Omental fat pad (tissue), 4 donors: Measurements from ENCODE around the gene IQCK. TPM values are rescaled to one million over a fixed set of nuclear protein-coding genes. Genes with fewer than 3 reads are reported as not detected.

Experiments
- ATAC-seq: fragments of 150-250 bp; one replicate; pipeline ENCODE4 v1.9.1; 2016; ENCODE audit warnings: mild to moderate bottlenecking, moderate library complexity; ENCODE audit not compliant: low FRiP score
- DNase-seq: peaks from one replicate; pipeline ENCODE4 v3.0.0-alpha.2; 2019; ENCODE audit warnings: low spot score
- CTCF ChIP-seq, 3 donors: fragments of 450-650 bp; IDR thresholded peaks; one replicate each; pipeline ENCODE4 v1.5.1; 2016 to 2017; ENCODE audit warnings: antibody characterized with exemption in 3 of 3, mild to moderate bottlenecking in 3 of 3, moderate library complexity in 2 of 3
- total RNA-seq, 4 donors: library from RNA; depleted of rRNA; stranded (reverse); fragments of >200 nt; gene quantifications; one replicate each; pipeline ENCODE4 v1.1.0, GENCODE V29; 2016

IQCK gene
- total RNA-seq, 4 donors from 2014 or later = 14.5 to 28.2 (median 18.9) TPM

- DNase-seq (no peak), ATAC-seq (no peak)
- no peak for TF ChIP-seq CTCF (IDR thresholded peaks at IDR 0.05)
These were observed 48.9 kb downstream of the IQCK start for GRCh38 chr16:19766988-19767387.

GRCh38 chr16:19767497-19767896, 49.4 kb downstream of the IQCK start:
- DNase-seq = no peak
- no peak for TF ChIP-seq CTCF (IDR thresholded peaks at IDR 0.05)
- ATAC-seq = no peak

GRCh38 chr16:19769239-19769638, 51.2 kb downstream of the IQCK start:
- TF ChIP-seq CTCF (IDR thresholded peaks at IDR 0.05) = no peak
- DNase-seq (no peak), ATAC-seq (no peak)

- DNase-seq = no peak
- no peak for ATAC-seq
- no peak for TF ChIP-seq CTCF (IDR thresholded peaks at IDR 0.05)
These were observed 53.0 kb downstream of the IQCK start for GRCh38 chr16:19771040-19771439.

GRCh38 chr16:19771796-19772195, 53.7 kb downstream of the IQCK start:
- DNase-seq (no peak), ATAC-seq (no peak)

GRCh38 chr16:19774024-19774423, 56.0 kb downstream of the IQCK start:
- TF ChIP-seq CTCF (IDR thresholded peaks at IDR 0.05) = no peak
- ATAC-seq (no peak), DNase-seq (no peak)

More at GRCh38 chr16:19771796-19772195, 53.7 kb downstream of the IQCK start:
- TF ChIP-seq CTCF (IDR thresholded peaks at IDR 0.05) = no peak

- no peak for TF ChIP-seq CTCF (IDR thresholded peaks at IDR 0.05)
- DNase-seq = no peak
- no peak for ATAC-seq
These were observed 58.1 kb downstream of the IQCK start for GRCh38 chr16:19776147-19776546.
